Colonic mucosa (tissue), 4 donors: ENCODE data around the gene PPP1R2B. TPM values are rescaled to one million over a fixed set of nuclear protein-coding genes. Genes with fewer than 3 reads are reported as not detected.

Experiments
- DNase-seq: peaks from one replicate; pipeline ENCODE4 v3.0.0-alpha.2; 2020
- H3K27ac ChIP-seq: fragments of 200-600 bp; one replicate; pipeline ENCODE4 v1.8.0; 2021
- H3K27me3 ChIP-seq: fragments of 200-600 bp; one replicate; pipeline ENCODE4 v1.8.0; 2021
- H3K36me3 ChIP-seq: fragments of 200-600 bp; one replicate; pipeline ENCODE4 v1.8.0; 2021
- H3K4me1 ChIP-seq: fragments of 200-600 bp; one replicate; pipeline ENCODE4 v1.8.0; 2021; ENCODE audit warnings: mild to moderate bottlenecking
- H3K4me3 ChIP-seq: fragments of 200-600 bp; one replicate; pipeline ENCODE4 v1.8.0; 2021
- H3K9ac ChIP-seq, 2 donors: one replicate each; pipeline ENCODE4 v1.7.0; 2013; ENCODE audit warnings: control low read depth in 2 of 2, low read depth in 2 of 2, low read length in 2 of 2
- H3K9me3 ChIP-seq: fragments of 200-600 bp; one replicate; pipeline ENCODE4 v1.8.0; 2021
- CTCF ChIP-seq: fragments of 200-600 bp; IDR thresholded peaks from one replicate; pipeline ENCODE4 v1.8.0; 2022; ENCODE audit warnings: antibody characterized with exemption, mild to moderate bottlenecking
- intact Hi-C: fragments of 100-400 bp; cut with DNase I; formaldehyde crosslinking; loops from one replicate; pipeline ENCODE4 v1.14.1; 2022
- total RNA-seq, 2 donors: library from RNA; stranded (reverse); fragmentation: NEBNext Ultra II Directional in 1 of 2; extraction: Animal tissue kit (Norgen Biotek cat#: 25700) in 1 of 2; gene quantifications; one replicate each; pipeline ENCODE4 v1.2.1, GENCODE V29; 2021
- donor health status: healthy.
- donor health status: DM: no; HTN: no; CAD: no.
- donor health status: DM: no; HTN: no; CAD: no.

PPP1R2B gene
- total RNA-seq, 2 donors from 2014 or later, result not detected

- Histone ChIP-seq H3K27me3 (no peaks in the 10 kb centered on the region), H3K36me3 (no peaks in the 10 kb centered on the region), H3K9me3 (no peaks in the 10 kb centered on the region), H3K4me1 (no peaks in the 10 kb centered on the region), H3K4me3 (no peak overlapping the region), H3K27ac (no peak overlapping the region), H3K9ac (no peak overlapping the region)
- no peak for DNase-seq
- TF ChIP-seq CTCF, result no peak
- intact Hi-C loops, result no loop called here
These were observed 21.1 kb downstream of the PPP1R2B start for GRCh38 chr5:156871212-156871611.

DNA sequence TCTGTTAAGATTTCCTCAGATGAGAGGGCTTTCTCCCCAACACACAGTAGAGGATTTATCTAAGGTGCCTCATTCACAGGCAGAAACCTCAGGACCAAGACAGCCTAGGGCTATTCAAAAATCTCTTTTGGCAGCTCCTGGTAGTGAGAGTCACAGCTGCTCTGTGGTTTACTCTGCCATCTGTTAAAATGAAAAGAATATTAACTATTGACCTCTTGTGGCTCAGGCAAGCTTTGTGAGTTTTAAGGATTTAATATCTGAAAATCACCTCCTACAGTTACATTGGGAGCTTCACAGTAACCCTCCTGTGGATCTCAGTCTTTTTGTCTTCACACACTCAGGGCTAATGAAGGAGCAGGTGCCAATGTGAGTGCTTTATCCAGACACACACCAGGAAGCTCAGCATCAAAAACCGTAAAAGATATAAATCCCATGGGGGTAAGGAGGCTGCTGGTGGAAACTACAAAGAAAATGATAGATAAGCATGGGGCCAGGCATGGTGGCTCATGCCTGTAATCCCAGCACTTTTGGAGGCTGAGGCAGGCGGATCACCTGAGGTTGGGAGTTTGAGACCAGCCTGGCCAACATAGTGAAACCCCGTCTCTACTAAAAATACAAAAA is 29.7 kb downstream of the PPP1R2B start:
- H3K9me3 ChIP-seq, result no peaks in the 10 kb centered on the region
- H3K27ac ChIP-seq, result no peak overlapping the region
- TF ChIP-seq CTCF, result no peak
- H3K4me3 ChIP-seq, result no peak overlapping the region
- H3K4me1 ChIP-seq, result no peaks in the 10 kb centered on the region
- no peak for DNase-seq
- no peaks in the 10 kb centered on the region for H3K36me3 ChIP-seq
- H3K27me3 ChIP-seq, result no peaks in the 10 kb centered on the region
- no peak overlapping the region for H3K9ac ChIP-seq
- intact Hi-C loops, result no loop called here

DNA sequence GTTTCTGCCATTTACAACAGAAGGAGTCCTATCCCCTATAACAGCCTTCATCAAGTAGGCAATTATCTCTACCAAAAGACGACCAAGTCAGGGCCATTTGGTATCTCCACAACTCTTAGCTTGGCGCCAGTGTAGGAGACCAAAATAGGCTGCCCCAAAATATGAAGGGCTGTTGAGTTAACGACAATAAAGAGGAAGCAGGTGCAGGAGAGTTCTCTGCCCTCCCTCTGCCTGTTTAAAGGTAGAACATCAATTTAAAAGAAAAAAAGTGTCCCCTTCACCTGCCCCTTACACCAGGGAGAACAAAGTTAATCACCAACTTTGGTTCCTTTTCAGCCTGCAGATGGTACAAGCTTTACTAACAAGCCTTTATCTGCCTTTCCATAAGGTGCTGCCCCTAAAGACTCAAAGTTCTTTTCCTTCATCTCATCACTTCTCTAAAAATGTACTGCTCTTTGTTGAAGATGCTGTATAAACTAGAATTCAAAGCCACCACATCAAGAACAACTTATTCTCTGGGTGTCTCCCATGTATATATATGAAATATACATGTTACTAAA is 33.3 kb downstream of the PPP1R2B start:
- Histone ChIP-seq H3K9ac (no peak overlapping the region), H3K27ac (no peak overlapping the region), H3K4me3 (no peak overlapping the region), H3K9me3 (no peaks in the 10 kb centered on the region), H3K27me3 (no peaks in the 10 kb centered on the region), H3K4me1 (no peaks in the 10 kb centered on the region), H3K36me3 (no peaks in the 10 kb centered on the region)
- DNase-seq, result no peak
- no peak for TF ChIP-seq CTCF
- intact Hi-C loops, result no loop called here

DNA sequence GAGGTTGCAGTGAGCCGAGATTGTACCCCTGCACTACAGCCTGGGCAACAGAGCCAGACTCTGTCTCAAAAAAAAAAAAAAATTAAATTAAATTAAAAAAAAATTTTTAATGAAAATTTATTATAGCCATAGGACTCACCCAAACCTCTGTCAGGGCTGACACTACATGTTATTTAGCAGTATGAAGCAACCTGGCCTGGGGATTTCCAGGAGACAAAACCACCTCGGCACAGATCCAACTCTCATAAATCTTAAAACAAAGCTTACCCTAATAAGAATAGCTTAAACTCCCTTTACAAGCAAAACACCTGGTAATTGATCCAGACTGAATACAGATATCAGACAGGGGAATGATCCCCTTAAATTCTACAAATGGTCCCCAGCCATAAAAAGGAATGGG is 38.4 kb downstream of the PPP1R2B start:
- DNase-seq, result no peak
- H3K4me1 ChIP-seq, result no peaks in the 10 kb centered on the region
- no peaks in the 10 kb centered on the region for H3K27me3 ChIP-seq
- no peak for TF ChIP-seq CTCF
- H3K9ac ChIP-seq, result no peak overlapping the region
- H3K9me3 ChIP-seq, result no peaks in the 10 kb centered on the region
- H3K4me3 ChIP-seq, result no peak overlapping the region
- H3K27ac ChIP-seq, result no peak overlapping the region
- no peaks in the 10 kb centered on the region for H3K36me3 ChIP-seq
- intact Hi-C loops, result no loop called here

DNA sequence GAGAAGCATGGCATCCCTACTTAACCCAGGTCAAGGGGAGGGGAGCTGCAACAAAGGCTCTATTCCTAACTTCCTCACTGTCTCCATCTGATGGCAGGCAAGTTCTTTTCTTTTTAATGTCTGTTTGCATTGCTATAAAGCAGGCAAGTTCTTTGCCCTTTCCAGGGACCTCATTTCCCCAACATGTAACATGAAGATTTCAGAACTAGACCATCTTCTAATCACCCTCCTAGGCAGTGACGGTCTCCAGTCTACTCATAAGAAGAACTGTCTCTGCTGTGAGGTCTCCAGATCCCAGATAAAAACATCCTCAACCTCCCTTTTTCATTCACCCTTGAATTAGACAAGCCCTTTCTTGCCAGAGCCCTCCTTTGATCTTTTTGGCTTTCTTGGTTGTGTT is 42.1 kb downstream of the PPP1R2B start:
- no peak for TF ChIP-seq CTCF
- H3K9ac ChIP-seq, result no peak overlapping the region
- H3K27me3 ChIP-seq, result no peaks in the 10 kb centered on the region
- no peak overlapping the region for H3K27ac ChIP-seq
- DNase-seq, result no peak
- no peaks in the 10 kb centered on the region for H3K36me3 ChIP-seq
- no peaks in the 10 kb centered on the region for H3K4me1 ChIP-seq
- H3K4me3 ChIP-seq, result no peak overlapping the region
- intact Hi-C loops, result no loop called here
- H3K9me3 ChIP-seq, result no peaks in the 10 kb centered on the region
